Measurements from ENCODE around the gene HHIP. TPM values are rescaled to one million over a fixed set of nuclear protein-coding genes. Genes with fewer than 3 reads are reported as not detected.
"Not testable (repeated sequence)": the region's sequence is repeated elsewhere in the genome, so short reads cannot be mapped to it uniquely, and the experiment has no call there.

Gene HHIP
- total RNA-seq, 1 donor from 2014 or later = 37.1 TPM

GRCh38 chr4:144757969-144758368 lies 112.0 kb downstream of the HHIP start:
- DNase-seq = no peak

GRCh38 chr4:144768809-144769208 lies 122.9 kb downstream of the HHIP start:
- not testable (repeated sequence) for DNase-seq

- DNase-seq = no peak
Observed at GRCh38 chr4:144778364-144778763, 132.4 kb downstream of the HHIP start.

- DNase-seq = no peak
Observed at GRCh38 chr4:144782345-144782744, 136.4 kb downstream of the HHIP start.

GRCh38 chr4:144785961-144786360 lies 140.0 kb downstream of the HHIP start:
- no peak for DNase-seq

GRCh38 chr4:144787365-144788258 lies 141.7 kb downstream of the HHIP start:
- DNase-seq = peak; percentile 65

GRCh38 chr4:144788469-144788868 lies 142.5 kb downstream of the HHIP start:
- no peak for DNase-seq

GRCh38 chr4:144791933-144792332 lies 146.0 kb downstream of the HHIP start:
- DNase-seq = not testable (repeated sequence)
